Measurements from ENCODE around the gene GRIN2C. TPM values are rescaled to one million over a fixed set of nuclear protein-coding genes. Genes with fewer than 3 reads are reported as not detected.

Gene GRIN2C
- total RNA-seq, 1 experiment from 2014 or later = 5.2 TPM

DNA sequence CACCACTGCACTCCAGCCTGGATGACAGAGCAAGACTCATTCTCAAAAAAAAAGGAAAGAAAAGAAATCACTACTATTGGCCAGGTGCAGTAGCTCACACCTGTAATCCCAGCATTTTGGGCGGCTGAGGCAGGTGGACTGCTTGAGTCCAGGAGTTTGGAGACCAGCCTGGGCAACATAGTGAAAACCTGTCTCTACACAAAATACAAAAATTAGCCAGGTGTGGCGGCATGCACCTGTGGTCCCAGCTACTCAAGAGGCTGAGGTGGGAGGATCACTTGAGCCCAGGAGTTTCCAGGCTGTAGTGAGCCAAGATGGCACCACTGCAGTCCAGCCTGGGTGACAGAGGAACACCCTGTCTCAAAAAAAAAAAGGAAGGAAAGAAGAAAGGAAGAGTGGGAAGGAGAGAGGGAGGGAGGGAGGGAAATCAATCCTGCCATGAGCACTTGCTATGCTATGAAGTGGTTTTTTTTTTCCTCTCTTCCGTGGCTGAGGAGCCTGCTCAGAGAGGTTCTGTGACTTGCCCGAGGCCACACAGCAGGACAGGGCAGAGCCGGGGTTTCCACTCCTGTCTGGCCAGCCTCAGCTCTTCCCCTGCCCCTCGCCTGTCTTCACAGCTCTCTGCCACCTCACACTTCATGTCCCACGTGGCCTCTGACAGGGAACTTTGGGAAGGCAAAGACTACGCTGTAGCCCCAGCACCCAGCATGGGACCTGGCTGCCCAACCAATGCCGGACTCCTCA, 10.9 kb downstream of the GRIN2C start:
- intact Hi-C loops (cut with micrococcal nuclease; ENCODE audit: unreplicated experiment) = no loop called here
- Histone ChIP-seq H3K4me3 (ENCODE audit: low read depth, low read length) (no peak overlapping the region), H3K4me1 (peaks cover 8% of the 10 kb centered on the region), H3K36me3 (ENCODE audit: control insufficient read depth, insufficient read depth, low read length) (no peaks in the 10 kb centered on the region), H3K9me3 (no peaks in the 10 kb centered on the region), H3K27me3 (replicated peaks; ENCODE audit: control insufficient read depth, insufficient read depth, low read length) (no peaks in the 10 kb centered on the region)
- Mint-ChIP-seq H3K9me3 (ENCODE audit: unreplicated experiment) (no peaks in the 10 kb centered on the region), H3K4me1 (ENCODE audit: low read depth, unreplicated experiment) (peaks cover 7% of the 10 kb centered on the region), H3K27me3 (ENCODE audit: insufficient read depth, unreplicated experiment) (no peaks in the 10 kb centered on the region), H3K27ac (ENCODE audit: unreplicated experiment) (no peak overlapping the region), H3K36me3 (ENCODE audit: insufficient read depth, unreplicated experiment) (peaks cover 7% of the 10 kb centered on the region), H3K4me3 (ENCODE audit: unreplicated experiment) (peak overlapping the region; percentile 42)
- CTCF ChIA-PET = no interaction called here
- DNase-seq = no peak
- POLR2A ChIA-PET = no interaction called here
- no TSS peak for BruUV-seq (replicated peaks)
- no peak for TF ChIP-seq CTCF (IDR thresholded peaks at IDR 0.05; ENCODE audit: insufficient read depth in 1 of 2, low read depth in 1 of 2, low read length in 1 of 2, severe bottlenecking in 1 of 2, unreplicated experiment in 1 of 2)

GRCh38 chr17:74846621-74847020, 13.1 kb downstream of the GRIN2C start:
- no peaks in the 10 kb centered on the region for H3K9me3 Mint-ChIP-seq (ENCODE audit: unreplicated experiment)
- ChIA-PET CTCF (interaction anchor here (1.3 kb wide), 1 partner anchor 16 kb away, joined by 4 read pairs; no protein-coding TSS in a partner anchor), POLR2A (no interaction called here)
- peaks cover 7% of the 10 kb centered on the region for H3K4me1 Mint-ChIP-seq (ENCODE audit: low read depth, unreplicated experiment)
- Histone ChIP-seq H3K4me3 (ENCODE audit: low read depth, low read length) (no peak overlapping the region), H3K27me3 (replicated peaks; ENCODE audit: control insufficient read depth, insufficient read depth, low read length) (no peaks in the 10 kb centered on the region), H3K4me1 (no peaks in the 10 kb centered on the region), H3K36me3 (ENCODE audit: control insufficient read depth, insufficient read depth, low read length) (no peaks in the 10 kb centered on the region), H3K9me3 (no peaks in the 10 kb centered on the region)
- no peak for TF ChIP-seq CTCF (IDR thresholded peaks at IDR 0.05; ENCODE audit: insufficient read depth in 1 of 2, low read depth in 1 of 2, low read length in 1 of 2, severe bottlenecking in 1 of 2, unreplicated experiment in 1 of 2)
- intact Hi-C loops (cut with micrococcal nuclease; ENCODE audit: unreplicated experiment) = no loop called here
- BruUV-seq (replicated peaks) = no TSS peak
- H3K4me3 Mint-ChIP-seq (ENCODE audit: unreplicated experiment) = no peak overlapping the region
- DNase-seq = no peak
- no peak overlapping the region for H3K27ac Mint-ChIP-seq (ENCODE audit: unreplicated experiment)
- peaks cover 20% of the 10 kb centered on the region for H3K36me3 Mint-ChIP-seq (ENCODE audit: insufficient read depth, unreplicated experiment)
- no peaks in the 10 kb centered on the region for H3K27me3 Mint-ChIP-seq (ENCODE audit: insufficient read depth, unreplicated experiment)

DNA sequence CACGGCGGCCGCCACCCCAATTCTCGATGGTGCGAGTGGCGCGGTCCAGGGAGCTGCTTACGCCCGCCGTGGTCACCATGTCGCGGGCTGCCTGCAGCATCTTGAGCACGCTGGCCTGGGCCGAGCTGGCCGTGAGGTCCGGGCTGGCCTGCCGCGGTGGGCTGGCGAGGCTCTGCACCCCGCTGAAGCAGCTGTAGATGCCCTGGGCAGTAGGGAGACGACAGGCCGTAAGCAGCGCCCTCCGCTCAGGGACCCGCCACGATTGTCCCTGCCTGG, 16.4 kb downstream of the GRIN2C start:
- Histone ChIP-seq H3K4me1 (no peaks in the 10 kb centered on the region), H3K36me3 (ENCODE audit: control insufficient read depth, insufficient read depth, low read length) (no peaks in the 10 kb centered on the region), H3K9me3 (no peaks in the 10 kb centered on the region), H3K4me3 (ENCODE audit: low read depth, low read length) (no peak overlapping the region), H3K27me3 (replicated peaks; ENCODE audit: control insufficient read depth, insufficient read depth, low read length) (no peaks in the 10 kb centered on the region)
- Mint-ChIP-seq H3K36me3 (ENCODE audit: insufficient read depth, unreplicated experiment) (peaks cover 35% of the 10 kb centered on the region), H3K4me3 (ENCODE audit: unreplicated experiment) (peak overlapping the region; percentile 44), H3K27ac (ENCODE audit: unreplicated experiment) (no peak overlapping the region), H3K4me1 (ENCODE audit: low read depth, unreplicated experiment) (no peaks in the 10 kb centered on the region), H3K27me3 (ENCODE audit: insufficient read depth, unreplicated experiment) (no peaks in the 10 kb centered on the region), H3K9me3 (ENCODE audit: unreplicated experiment) (no peaks in the 10 kb centered on the region)
- intact Hi-C loops (cut with micrococcal nuclease; ENCODE audit: unreplicated experiment) = no loop called here
- DNase-seq = no peak
- ChIA-PET POLR2A (interaction anchor here (0.5 to 1.8 kb wide), 4 partner anchors 9 to 1612 kb away, joined by 3 to 18 read pairs (median 10); partner anchors contain the start of gene FDXR), CTCF (interaction anchor here (0.5 to 3.2 kb wide), 18 partner anchors 9 to 170 kb away, joined by 3 to 43 read pairs (median 4); partner anchors contain the start of genes FDXR, GRIN2C, MRPL58 and NAT9)
- BruUV-seq (replicated peaks) = no TSS peak
- TF ChIP-seq CTCF (IDR thresholded peaks at IDR 0.05; ENCODE audit: insufficient read depth in 1 of 2, low read depth in 1 of 2, low read length in 1 of 2, severe bottlenecking in 1 of 2, unreplicated experiment in 1 of 2) = no peak

All from Caco-2 (cell line).